Stimulated activated CD4-positive, alpha-beta T cell treated with anti-CD3 and anti-CD28 coated beads, TNF-alpha, amount 100 ng/mL, for 1 hour (primary cell): ENCODE measurements around the gene PPP2R3A.
A peak's percentile ranks its signal among the peaks of the same experiment; 100 is the strongest.

Experiments used
- DNase-seq, 3 donors: peaks; one replicate each; pipeline ENCODE4 v3.0.0-alpha.2; 2020; ENCODE audit warnings: low read depth in 3 of 3, low spot score in 1 of 3

Gene PPP2R3A

GRCh38 chr3:136192831-136193230 lies 227.3 kb downstream of the PPP2R3A start:
- DNase-seq = no peak

- no peak for DNase-seq
These were observed 227.9 kb downstream of the PPP2R3A start for GRCh38 chr3:136193278-136194054.

- peak; percentile 12 to 31 (median 18) for DNase-seq
These were observed 229.1 kb downstream of the PPP2R3A start for GRCh38 chr3:136194409-136195257.

GRCh38 chr3:136195258-136196063 lies 229.9 kb downstream of the PPP2R3A start:
- DNase-seq = peak; percentile 46 to 55 (median 52)

GRCh38 chr3:136196064-136196400 lies 230.5 kb downstream of the PPP2R3A start, which contains the start of gene MSL2:
Gene MSL2, minus strand, starts transcription at chr3:136196335. Its CDS starts 1,222 bp downstream, at chr3:136195113.
- no peak for DNase-seq

- DNase-seq = peak; percentile 96 to 99 (median 97)
These were observed 231.1 kb downstream of the PPP2R3A start for GRCh38 chr3:136196401-136197158.

GRCh38 chr3:136197159-136197793 lies 231.7 kb downstream of the PPP2R3A start:
- DNase-seq = no peak
